ENCODE results near the gene TTLL11.

- TF ChIP-seq POLR2AphosphoS5 (IDR thresholded peaks at IDR 0.05; ENCODE audit: low read depth, low read length) (no peak), POLR2A (IDR thresholded peaks at IDR 0.05; ENCODE audit: low read depth, low read length) (no peak), TAF1 (IDR thresholded peaks at IDR 0.05; ENCODE audit: low read depth, low read length) (no peak)
These were observed 216.9 kb downstream of the TTLL11 start for GRCh38 chr9:121876255-121876654.

Data from GM12891 (cell line).